ENCODE measurements around the gene UBQLN4. TPM values are rescaled to one million over a fixed set of nuclear protein-coding genes. Genes with fewer than 3 reads are reported as not detected.

UBQLN4 gene
- total RNA-seq, 4 donors from 2014 or later: 19.8 to 31.0 (median 26.9) TPM

DNA sequence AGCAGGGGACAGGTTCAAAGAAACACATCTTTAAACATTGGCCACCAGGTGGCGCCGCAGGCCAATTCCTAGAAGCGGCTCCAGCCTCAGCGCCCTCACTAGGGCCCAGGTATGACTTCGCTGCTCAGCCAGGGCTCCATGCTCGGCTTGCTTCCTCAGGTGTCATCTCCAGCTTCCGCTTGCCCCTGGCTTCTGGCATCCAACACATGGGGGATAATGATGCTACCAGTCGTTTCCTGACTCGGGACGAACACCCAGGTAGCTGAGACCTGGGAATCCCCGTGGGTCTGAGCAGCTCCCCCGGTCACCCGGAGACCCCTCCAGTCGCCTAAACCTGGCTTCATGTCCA, 37.2 kb upstream of the UBQLN4 start:
- TF ChIP-seq CTCF (IDR thresholded peaks at IDR 0.05) (peak in 1 of 3 donors; percentile 59), POLR2A (IDR thresholded peaks at IDR 0.05) (no peak)
- intact Hi-C loops (cut with DNase I; ENCODE audit: low total_unique reads): loop anchor here (5.0 kb wide), 1 partner anchor 131 kb away; no protein-coding TSS in a partner anchor
- H3K4me3 ChIP-seq (ENCODE audit: low read depth, poor library complexity, severe bottlenecking): no peak overlapping the region
- DNase-seq (ENCODE audit: low spot score in 2 of 2): peak; percentile 71 to 97
- 24 to 37% methylated on average over 12 to 14 of the region's 14 CpGs for WGBS, 2 donors

DNA sequence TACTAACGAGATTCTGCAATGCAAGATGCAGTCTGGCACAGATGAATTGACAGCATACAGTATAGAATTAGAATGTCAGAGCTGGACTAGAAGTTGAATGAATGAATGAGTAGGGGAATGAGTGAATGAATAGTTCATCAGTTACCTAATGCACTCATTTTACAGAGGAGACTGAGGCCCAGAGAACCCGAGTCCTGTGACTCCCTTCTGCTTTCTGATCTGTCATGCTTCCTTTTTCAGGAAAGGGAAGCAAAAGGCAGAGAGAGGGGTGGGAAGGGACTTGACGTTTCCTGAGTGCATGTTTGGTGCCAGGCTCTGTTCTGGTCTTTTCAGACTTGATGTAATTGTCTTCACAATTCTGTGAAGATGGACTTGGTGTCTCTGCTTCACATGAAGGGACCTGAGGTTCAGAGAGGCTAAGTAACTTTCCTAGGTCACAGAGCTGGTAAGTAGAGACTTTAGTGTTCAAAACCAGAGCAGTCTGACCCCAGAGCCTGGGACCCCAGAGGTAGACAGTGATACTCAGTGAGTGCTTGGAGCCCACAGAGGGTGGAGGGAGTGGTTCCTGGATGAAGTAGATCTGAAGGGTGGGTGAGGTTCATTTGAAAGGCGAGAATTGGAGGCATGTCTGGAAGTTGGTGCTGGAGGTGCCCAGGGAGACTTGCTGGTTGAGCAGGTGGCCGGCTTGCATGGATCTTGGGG, 36.7 kb upstream of the UBQLN4 start:
- H3K4me3 ChIP-seq (ENCODE audit: low read depth, poor library complexity, severe bottlenecking): no peak overlapping the region
- TF ChIP-seq POLR2A (IDR thresholded peaks at IDR 0.05) (no peak), CTCF (IDR thresholded peaks at IDR 0.05) (no peak)
- DNase-seq (ENCODE audit: low spot score in 2 of 2): no peak
- 35 to 40% methylated on average over 5 of the region's 5 CpGs for WGBS, 2 donors
- intact Hi-C loops (cut with DNase I; ENCODE audit: low total_unique reads): loop anchor here (5.0 kb wide), 1 partner anchor 132 kb away; no protein-coding TSS in a partner anchor

GRCh38 chr1:156089704-156090103, 36.1 kb upstream of the UBQLN4 start:
- H3K4me3 ChIP-seq (ENCODE audit: low read depth, poor library complexity, severe bottlenecking): no peak overlapping the region
- DNase-seq (ENCODE audit: low spot score in 2 of 2): no peak
- intact Hi-C loops (cut with DNase I; ENCODE audit: low total_unique reads): loop anchor here (5.0 kb wide), 1 partner anchor 133 kb away; no protein-coding TSS in a partner anchor
- no peak for TF ChIP-seq POLR2A (IDR thresholded peaks at IDR 0.05)
- no peak for TF ChIP-seq CTCF (IDR thresholded peaks at IDR 0.05)
- WGBS, 2 donors: 63 to 71% methylated on average over 6 of the region's 6 CpGs

DNA sequence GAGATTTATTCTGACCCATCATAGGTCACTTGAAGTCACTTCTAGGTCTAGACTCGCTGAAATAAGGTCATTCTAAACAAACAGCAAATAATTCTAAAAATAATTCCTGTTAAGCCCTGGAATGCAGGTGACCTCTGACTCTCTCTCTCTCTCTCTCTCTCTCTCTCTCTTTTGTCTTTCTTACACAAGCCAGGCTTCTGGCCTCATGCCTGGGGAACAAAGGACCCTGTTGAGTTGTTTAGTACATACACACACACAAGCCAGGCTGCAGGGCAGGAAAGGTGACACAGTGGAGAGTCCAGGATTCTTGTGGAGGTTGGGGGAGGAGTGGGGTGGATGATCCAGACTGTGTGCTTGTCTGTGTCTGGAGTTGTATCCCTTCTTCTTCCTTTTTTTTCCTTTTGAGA, 32.7 kb upstream of the UBQLN4 start:
- 57 to 70% methylated on average over 1 of the region's 1 CpG for WGBS, 2 donors
- intact Hi-C loops (cut with DNase I; ENCODE audit: low total_unique reads): no loop called here
- TF ChIP-seq CTCF (IDR thresholded peaks at IDR 0.05) (peak in 1 of 3 donors; percentile 100), POLR2A (IDR thresholded peaks at IDR 0.05) (no peak)
- no peak overlapping the region for H3K4me3 ChIP-seq (ENCODE audit: low read depth, poor library complexity, severe bottlenecking)
- no peak for DNase-seq (ENCODE audit: low spot score in 2 of 2)

- WGBS, 2 donors: 57 to 73% methylated on average over 7 of the region's 7 CpGs
- DNase-seq (ENCODE audit: low spot score in 2 of 2): no peak
- intact Hi-C loops (cut with DNase I; ENCODE audit: low total_unique reads): no loop called here
- no peak for TF ChIP-seq CTCF (IDR thresholded peaks at IDR 0.05)
- no peak for TF ChIP-seq POLR2A (IDR thresholded peaks at IDR 0.05)
- H3K4me3 ChIP-seq (ENCODE audit: low read depth, poor library complexity, severe bottlenecking): no peak overlapping the region
Measured at GRCh38 chr1:156083800-156084790, 30.5 kb upstream of the UBQLN4 start.
